GM13976 (cell line): ENCODE results near the gene BLOC1S1.
A peak's percentile ranks its signal among the peaks of the same experiment; 100 is the strongest.

ENCODE experiments used
- DNase-seq: peaks from one replicate; pipeline ENCODE4 v3.0.0; 2012; ENCODE audit warnings: low spot score
- CTCF ChIP-seq: IDR thresholded peaks from 2 replicates; pipeline ENCODE4 v1.5.1; 2012; ENCODE audit warnings: borderline replicate concordance, mild to moderate bottlenecking; ENCODE audit not compliant: insufficient read depth; ENCODE audit errors: extremely low read depth, missing control alignments, control extremely low read depth
- in situ Hi-C: fragments of 300-500 bp; cut with MboI; formaldehyde crosslinking; loops from one replicate; pipeline ENCODE4 v1.12.0; 2022; ENCODE audit warnings: low sequenced_read_pairs, mixed read lengths, inconsistent platforms; ENCODE audit not compliant: unreplicated experiment

The BLOC1S1 gene

DNA sequence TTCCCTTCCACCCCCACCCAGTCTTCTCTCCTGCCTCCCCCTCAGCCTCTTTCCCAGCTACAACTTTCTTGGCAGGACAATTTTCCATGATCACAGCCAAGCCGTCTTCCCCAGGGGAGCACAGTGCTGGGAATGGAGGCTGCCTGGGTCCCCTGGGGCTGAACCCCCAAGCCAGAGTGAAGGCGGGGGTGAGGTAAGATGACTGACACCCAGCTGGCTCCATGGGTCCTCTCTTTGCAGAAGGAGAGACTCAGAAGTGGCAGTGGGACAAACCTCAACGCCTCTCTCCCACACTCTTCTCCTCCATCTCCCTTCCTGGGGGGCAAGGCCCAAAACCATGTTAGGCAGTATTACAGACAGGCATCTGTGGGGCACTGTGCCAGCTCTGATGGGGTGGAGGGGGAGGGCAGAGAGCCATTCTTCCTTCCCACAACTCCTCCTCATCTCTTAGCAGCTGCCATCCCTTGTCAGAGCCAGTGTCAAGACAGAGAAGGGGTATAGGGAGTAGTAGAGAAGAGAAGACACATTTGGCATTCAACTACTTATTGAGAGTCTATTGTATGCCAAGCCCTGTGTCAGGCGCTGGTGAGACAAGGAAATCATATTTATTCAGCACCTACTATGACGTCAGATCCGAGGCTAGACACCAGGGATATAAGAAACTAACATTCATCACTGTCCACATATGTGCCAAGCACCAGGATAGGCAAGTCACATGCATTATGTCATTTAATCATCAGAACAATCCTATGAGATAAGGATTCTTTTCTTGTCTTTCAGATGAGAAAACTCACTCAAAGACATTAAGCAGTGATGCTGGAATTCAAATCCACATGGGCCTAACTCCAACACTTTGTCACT, 11.7 kb upstream of the BLOC1S1 start:
- in situ Hi-C loops = no loop called here

DNA sequence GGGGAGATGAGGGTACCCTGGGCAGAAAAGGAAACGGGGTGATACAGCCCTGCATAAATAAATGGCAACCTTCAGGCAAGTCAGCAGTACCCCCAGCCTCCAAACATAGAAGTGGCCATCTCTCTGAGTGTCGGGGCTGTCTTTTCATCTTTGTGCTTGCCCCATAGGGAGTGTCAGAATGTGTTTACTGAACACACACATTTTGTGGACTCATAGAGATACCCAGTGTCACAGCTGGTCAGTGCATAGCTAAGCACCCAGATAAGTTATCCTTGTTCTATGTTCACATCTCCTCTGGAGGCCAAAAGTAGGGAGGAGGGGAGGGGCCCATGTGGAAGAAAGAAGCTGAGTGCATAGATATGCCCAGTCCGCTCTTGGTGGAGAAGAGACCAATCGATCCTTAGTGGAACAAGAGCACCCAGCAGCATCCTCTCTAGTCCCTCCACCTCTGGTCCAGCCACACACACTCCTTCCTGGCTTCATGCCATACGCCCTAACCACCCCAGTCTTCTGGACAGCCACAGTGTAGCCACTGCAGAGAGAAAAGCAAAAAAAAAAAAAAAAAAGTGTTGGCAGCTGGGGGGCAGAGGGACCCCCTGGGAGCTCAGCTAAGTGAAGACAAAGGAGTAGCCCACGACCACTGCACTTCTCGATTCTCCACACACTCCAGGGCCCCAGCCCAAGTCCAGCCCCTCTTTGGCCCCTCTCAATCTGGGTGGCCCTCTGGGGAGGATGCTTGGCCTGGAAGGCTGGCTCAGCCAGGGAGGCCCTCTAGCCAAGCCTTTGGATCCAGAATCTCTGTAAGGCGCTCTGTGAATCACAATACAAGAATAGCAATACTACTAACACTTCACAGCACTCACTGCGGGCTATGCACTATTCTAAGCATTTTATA, 10.8 kb upstream of the BLOC1S1 start:
- in situ Hi-C loops = no loop called here
- no peak for DNase-seq
- TF ChIP-seq CTCF = no peak

More for the DNA sequence above, 11.7 kb upstream of the BLOC1S1 start:
- DNase-seq = no peak
- TF ChIP-seq CTCF = no peak

GRCh38 chr12:55705782-55706402, 10.0 kb upstream of the BLOC1S1 start:
- peak; percentile 58 for DNase-seq
- TF ChIP-seq CTCF = peak; percentile 23
- in situ Hi-C loops = no loop called here

- in situ Hi-C loops = no loop called here
- no peak for DNase-seq
Measured at GRCh38 chr12:55706568-55707218, 9.2 kb upstream of the BLOC1S1 start.

GRCh38 chr12:55707219-55707671, 8.6 kb upstream of the BLOC1S1 start:
- no peak for TF ChIP-seq CTCF
- no peak for DNase-seq
- in situ Hi-C loops = no loop called here

More at GRCh38 chr12:55706568-55707218, 9.2 kb upstream of the BLOC1S1 start:
- TF ChIP-seq CTCF = no peak
